HEK293T (cell line): ENCODE data around the gene SNX20.

ENCODE experiments used
- CTCF ChIA-PET: fragments of 350-600 bp; formaldehyde crosslinking; extraction: SDS; loops from one replicate; lab custom pipeline; 2021; ENCODE audit warnings: antibody characterized with exemption, inconsistent platforms; lab: Yijun Ruan, JAX
- POLR2A ChIA-PET: fragments of 350-600 bp; formaldehyde crosslinking; extraction: SDS; loops from one replicate; lab custom pipeline; 2020; ENCODE audit warnings: antibody characterized with exemption, inconsistent platforms; lab: Yijun Ruan, JAX
- DNase-seq: peaks from one replicate; pipeline ENCODE4 v3.0.0; 2012; ENCODE audit warnings: mixed read lengths; ENCODE audit errors: extremely low spot score
- ARNT ChIP-seq: fragments of 450-650 bp; IDR thresholded peaks from 2 replicates; pipeline ENCODE4 v1.6.1; 2017; ENCODE audit warnings: mild to moderate bottlenecking
- BHLHE40 ChIP-seq: fragments of 450-650 bp; IDR thresholded peaks from 2 replicates; pipeline ENCODE4 v1.6.1; 2016; ENCODE audit warnings: mild to moderate bottlenecking, moderate library complexity, borderline replicate concordance
- CTBP1 ChIP-seq: fragments of 450-650 bp; IDR thresholded peaks from 2 replicates; pipeline ENCODE4 v1.6.1; 2016; ENCODE audit warnings: borderline replicate concordance
- ELF4 ChIP-seq: fragments of 450-650 bp; IDR thresholded peaks from 2 replicates; pipeline ENCODE4 v1.6.1; 2017; ENCODE audit warnings: antibody characterized with exemption
- FOXA1 ChIP-seq: fragments of 450-650 bp; IDR thresholded peaks from 2 replicates; pipeline ENCODE4 v1.6.1; 2016; ENCODE audit warnings: mild to moderate bottlenecking
- FOXK2 ChIP-seq: fragments of 450-650 bp; IDR thresholded peaks from 2 replicates; pipeline ENCODE4 v1.6.1; 2016; ENCODE audit warnings: mild to moderate bottlenecking
- FOXM1 ChIP-seq: fragments of 450-650 bp; IDR thresholded peaks from 2 replicates; pipeline ENCODE4 v1.6.1; 2017; ENCODE audit warnings: mild to moderate bottlenecking, borderline replicate concordance
- HDGF ChIP-seq: fragments of 450-650 bp; IDR thresholded peaks from 2 replicates; pipeline ENCODE4 v1.6.1; 2017; ENCODE audit warnings: antibody characterized with exemption, borderline replicate concordance
- L3MBTL2 ChIP-seq: fragments of 450-650 bp; conservative IDR thresholded peaks from 2 replicates; pipeline ENCODE4 v1.6.1; 2016; ENCODE audit warnings: mild to moderate bottlenecking
- LEF1 ChIP-seq: fragments of 450-650 bp; IDR thresholded peaks from 2 replicates; pipeline ENCODE4 v1.6.1; 2017; ENCODE audit warnings: mild to moderate bottlenecking, borderline replicate concordance
- NFRKB ChIP-seq: fragments of 450-650 bp; IDR thresholded peaks from 2 replicates; pipeline ENCODE4 v1.6.1; 2016; ENCODE audit warnings: mild to moderate bottlenecking, moderate library complexity
- PKNOX1 ChIP-seq: fragments of 450-650 bp; IDR thresholded peaks from 2 replicates; pipeline ENCODE4 v1.6.1; 2016
- SP1 ChIP-seq: fragments of 450-650 bp; IDR thresholded peaks from 2 replicates; pipeline ENCODE4 v1.6.1; 2017
- SUZ12 ChIP-seq: fragments of 450-650 bp; IDR thresholded peaks from 2 replicates; pipeline ENCODE4 v1.6.1; 2016; ENCODE audit warnings: mild to moderate bottlenecking
- TARDBP ChIP-seq: fragments of 450-650 bp; IDR thresholded peaks from 2 replicates; pipeline ENCODE4 v1.6.1; 2016
- ZNF384 ChIP-seq: fragments of 450-650 bp; IDR thresholded peaks from 2 replicates; pipeline ENCODE4 v1.6.1; 2016

SNX20 gene

DNA sequence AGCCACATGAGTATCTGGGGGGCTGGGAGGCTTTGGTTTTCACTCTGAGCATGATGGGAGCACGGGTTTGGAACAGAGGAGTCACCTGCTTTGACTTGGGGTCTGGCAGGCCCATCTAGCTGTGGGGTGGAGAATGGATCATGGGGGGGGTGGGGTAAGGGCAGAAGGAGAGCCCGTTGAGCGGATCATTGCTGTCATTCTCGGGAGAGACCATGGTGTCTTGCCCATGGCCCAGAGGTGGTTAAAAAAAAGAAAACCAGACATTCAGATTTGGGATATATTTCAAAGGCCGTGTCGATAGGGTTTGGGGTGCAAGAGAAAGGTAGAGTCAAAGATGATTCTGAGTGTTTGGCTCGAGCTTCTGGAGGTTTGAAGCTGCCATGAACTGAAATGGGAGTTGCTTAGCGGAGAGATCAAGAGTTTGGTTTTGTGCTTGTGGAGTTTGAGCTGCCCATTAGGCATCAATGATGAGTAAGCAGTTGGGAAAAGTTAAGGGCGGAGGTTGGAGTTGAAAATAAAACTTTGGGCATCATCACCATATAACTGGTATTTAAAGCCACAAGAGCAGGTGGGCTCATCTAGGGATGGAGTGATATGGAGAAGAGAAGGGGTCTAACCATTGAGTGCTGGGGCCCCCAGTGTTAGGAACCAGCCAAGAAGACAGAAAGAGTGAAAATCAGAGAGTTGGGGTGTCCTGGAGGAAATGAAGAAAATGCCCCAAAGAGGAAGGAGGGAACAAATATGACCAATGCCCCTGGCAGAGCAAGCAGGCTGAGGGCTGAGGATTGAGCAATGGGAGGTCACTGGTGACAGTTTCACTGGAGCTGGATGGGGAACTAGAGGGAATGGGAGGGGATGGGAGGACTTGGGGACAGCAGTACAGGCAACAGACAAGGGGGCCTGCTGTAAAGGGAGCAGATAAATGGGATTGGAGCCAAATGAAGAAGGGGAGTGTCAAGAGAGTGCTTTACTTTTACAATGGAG is 14.2 kb upstream of the SNX20 start:
- CTCF ChIA-PET, result no interaction called here
- no peak for TF ChIP-seq CTBP1
- TF ChIP-seq TARDBP, result no peak
- no peak for TF ChIP-seq LEF1
- TF ChIP-seq BHLHE40, result no peak
- TF ChIP-seq SUZ12, result no peak
- no peak for TF ChIP-seq SP1
- no peak for TF ChIP-seq FOXK2
- no peak for TF ChIP-seq FOXM1
- no peak for TF ChIP-seq NFRKB
- TF ChIP-seq ZNF384, result no peak
- TF ChIP-seq FOXA1, result no peak
- no peak for TF ChIP-seq HDGF
- POLR2A ChIA-PET, result no interaction called here
- DNase-seq, result no peak

- POLR2A ChIA-PET, result no interaction called here
- TF ChIP-seq ARNT (no peak), BHLHE40 (no peak), HDGF (no peak), PKNOX1 (no peak), FOXK2 (no peak), SP1 (no peak), NFRKB (no peak), ELF4 (no peak), L3MBTL2 (no peak), CTBP1 (no peak), ZNF384 (no peak), LEF1 (no peak), SUZ12 (no peak), FOXA1 (no peak), FOXM1 (no peak)
- no peak for DNase-seq
- CTCF ChIA-PET, result no interaction called here
Measured at GRCh38 chr16:50694206-50694605, 13.1 kb upstream of the SNX20 start.

DNA sequence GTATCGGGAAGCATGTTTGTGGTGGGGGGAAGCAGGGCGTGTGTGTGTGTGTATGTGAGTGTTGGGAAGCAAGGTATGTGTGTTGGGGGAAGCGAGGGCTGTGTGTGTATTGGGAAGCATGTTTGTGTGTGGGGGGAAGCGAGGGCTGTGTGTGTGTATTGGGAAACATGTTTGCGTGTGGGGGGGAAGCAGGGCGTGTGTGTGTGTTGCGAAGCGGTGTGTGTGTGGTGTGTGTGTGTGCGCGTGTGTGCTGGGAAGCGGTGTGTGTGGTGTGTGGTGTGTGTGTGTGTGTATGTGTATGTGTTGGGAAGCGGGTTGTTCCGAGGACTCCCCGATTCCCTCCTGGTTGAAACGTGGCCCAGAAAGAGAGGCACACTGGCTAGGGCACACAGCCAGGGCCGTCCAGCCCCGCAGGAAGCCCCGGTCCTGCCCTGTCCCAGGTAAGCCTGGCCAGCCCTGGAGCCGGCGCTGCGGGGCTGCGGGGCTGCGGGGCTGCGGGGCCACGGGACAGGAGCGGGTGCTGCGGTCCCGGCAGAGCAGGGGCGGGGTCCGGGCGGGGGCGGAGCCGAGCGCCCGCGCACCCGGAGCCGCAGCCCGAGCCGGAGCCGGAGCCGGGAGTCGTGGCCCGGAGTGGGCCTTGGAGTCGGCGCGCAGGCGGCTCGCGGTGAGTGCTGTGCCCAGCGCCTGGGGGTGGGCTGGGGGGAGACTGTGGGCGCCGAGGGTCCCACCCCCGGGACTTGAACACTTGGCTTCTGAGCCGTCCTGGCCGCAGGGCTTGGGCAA is 12.1 kb upstream of the SNX20 start, which contains the start of gene NOD2:
Gene NOD2 (plus strand): TSS at position 608 of the 783 bp plus-strand sequence. CDS start 5,890 bp downstream, outside the sequence.
- POLR2A ChIA-PET, result no interaction called here
- CTCF ChIA-PET, result no interaction called here
- peak; percentile 68 for DNase-seq
- TF ChIP-seq FOXK2 (no peak), ARNT (no peak), SUZ12 (no peak), LEF1 (no peak), L3MBTL2 (no peak), ZNF384 (no peak), NFRKB (no peak), SP1 (no peak), TARDBP (no peak), BHLHE40 (no peak), PKNOX1 (no peak)

DNA sequence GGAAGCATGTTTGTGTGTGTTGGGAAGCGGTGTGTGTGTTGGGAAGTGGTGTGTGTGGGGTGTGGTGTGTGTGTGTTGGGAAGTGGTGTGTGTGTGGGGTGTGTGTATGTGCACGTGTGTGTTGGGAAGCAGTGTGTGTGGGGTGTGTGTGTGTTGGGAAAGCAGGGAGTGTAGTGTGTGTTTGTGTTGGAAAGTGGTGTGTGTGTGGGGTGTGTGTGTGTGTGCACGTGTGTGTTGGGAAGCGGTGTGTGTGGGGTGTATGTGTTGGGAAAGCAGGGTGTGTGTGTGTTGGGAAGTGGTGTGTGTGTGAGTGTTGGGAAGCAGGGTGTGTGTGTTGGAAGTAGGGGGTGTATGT is 11.5 kb upstream of the SNX20 start:
- ChIA-PET POLR2A (no interaction called here), CTCF (no interaction called here)
- TF ChIP-seq TARDBP (no peak), SUZ12 (no peak)
- DNase-seq, result no peak

- CTCF ChIA-PET, result no interaction called here
- no peak for DNase-seq
- no peak for TF ChIP-seq FOXK2
- TF ChIP-seq HDGF, result no peak
- no peak for TF ChIP-seq L3MBTL2
- no peak for TF ChIP-seq ARNT
- no peak for TF ChIP-seq ELF4
- no peak for TF ChIP-seq PKNOX1
- TF ChIP-seq SUZ12, result no peak
- no peak for TF ChIP-seq CTBP1
- TF ChIP-seq FOXM1, result no peak
- no peak for TF ChIP-seq BHLHE40
- no peak for TF ChIP-seq LEF1
- no peak for TF ChIP-seq TARDBP
- POLR2A ChIA-PET, result no interaction called here
Measured at GRCh38 chr16:50690177-50690576, 9.1 kb upstream of the SNX20 start.
